GM10248 (cell line): ENCODE data around the gene CSNK2A1.

ENCODE experiments used
- CTCF ChIA-PET: fragments of 300-600 bp; sonication (Branson Sonifier 250); formaldehyde crosslinking; extraction: SDS; loops from one replicate; lab custom pipeline; 2021; ENCODE audit warnings: antibody characterized with exemption; lab: Yijun Ruan, JAX
- POLR2A ChIA-PET: fragments of 350-650 bp; sonication (Branson Sonifier 250); formaldehyde crosslinking; extraction: SDS; loops from one replicate; lab custom pipeline; 2020; ENCODE audit warnings: antibody characterized with exemption; lab: Yijun Ruan, JAX
- DNase-seq: peaks from one replicate; pipeline ENCODE4 v3.0.0; 2012; ENCODE audit errors: extremely low spot score
- CTCF ChIP-seq: IDR thresholded peaks from 2 replicates; pipeline ENCODE4 v1.5.1; 2012; ENCODE audit warnings: mild to moderate bottlenecking, low read depth; ENCODE audit errors: extremely low read depth, missing control alignments, control extremely low read depth

The CSNK2A1 gene

GRCh38 chr20:507761-508332 is 35.7 kb downstream of the CSNK2A1 start:
- no peak for DNase-seq
- ChIA-PET POLR2A (interaction anchor here (0.7 kb wide), 1 partner anchor 19 kb away, joined by 3 read pairs; no protein-coding TSS in a partner anchor), CTCF (interaction anchor here (1.0 to 2.6 kb wide), 4 partner anchors 9 to 160 kb away, joined by 3 to 6 read pairs (median 3); no protein-coding TSS in a partner anchor)
- TF ChIP-seq CTCF: no peak

GRCh38 chr20:507006-507758 is 36.4 kb downstream of the CSNK2A1 start:
- DNase-seq: no peak
- CTCF ChIA-PET: interaction anchor here (1.0 to 2.6 kb wide), 4 partner anchors 13 to 159 kb away, joined by 3 to 6 read pairs (median 3); no protein-coding TSS in a partner anchor
- POLR2A ChIA-PET: no interaction called here
- no peak for TF ChIP-seq CTCF

GRCh38 chr20:504632-505075 is 38.9 kb downstream of the CSNK2A1 start:
- POLR2A ChIA-PET: no interaction called here
- no peak for DNase-seq
- CTCF ChIA-PET: interaction anchor here (1.2 to 2.0 kb wide), 3 partner anchors 11 to 150 kb away, joined by 3 to 7 read pairs (median 3); no protein-coding TSS in a partner anchor
- no peak for TF ChIP-seq CTCF

- TF ChIP-seq CTCF: no peak
- CTCF ChIA-PET: interaction anchor here (1.2 to 2.0 kb wide), 2 partner anchors 11 to 12 kb away, joined by 3 to 7 read pairs; no protein-coding TSS in a partner anchor
- POLR2A ChIA-PET: no interaction called here
These were observed 40.4 kb downstream of the CSNK2A1 start for GRCh38 chr20:503048-503737.

GRCh38 chr20:497979-498378 is 45.6 kb downstream of the CSNK2A1 start:
- CTCF ChIA-PET: interaction anchor here (1.0 kb wide), 1 partner anchor 16 kb away, joined by 3 read pairs; no protein-coding TSS in a partner anchor
- DNase-seq: no peak
- TF ChIP-seq CTCF: no peak
- POLR2A ChIA-PET: no interaction called here

More at GRCh38 chr20:503048-503737, 40.4 kb downstream of the CSNK2A1 start:
- no peak for DNase-seq

- DNase-seq: no peak
- ChIA-PET CTCF (interaction anchor here (0.7 to 1.9 kb wide), 4 partner anchors 17 to 172 kb away, joined by 3 to 7 read pairs (median 4); no protein-coding TSS in a partner anchor), POLR2A (no interaction called here)
- TF ChIP-seq CTCF: no peak
These were observed 47.4 kb downstream of the CSNK2A1 start for GRCh38 chr20:496126-496696.
